Fibroblast of villous mesenchyme (primary cell): ENCODE data around the gene KLRG1. TPM values are rescaled to one million over a fixed set of nuclear protein-coding genes. Genes with fewer than 3 reads are reported as not detected.
A peak's percentile ranks its signal among the peaks of the same experiment; 100 is the strongest.

Experiments used
- DNase-seq: peaks from one replicate; pipeline ENCODE4 v3.0.0-alpha.2; 2010; ENCODE audit warnings: low read depth
- H3K4me3 ChIP-seq: 2 replicates; pipeline ENCODE4 v1.5.1; 2011; ENCODE audit warnings: low read depth, mild to moderate bottlenecking, low read length
- CTCF ChIP-seq: IDR thresholded peaks from 2 replicates; pipeline ENCODE4 v1.5.1; 2012; ENCODE audit warnings: low read depth, mild to moderate bottlenecking, low read length; ENCODE audit not compliant: insufficient read depth
- total RNA-seq: library from RNA; depleted of rRNA; stranded (reverse); fragments of >200 nt; gene quantifications from 2 replicates; pipeline ENCODE4 v1.2.3, GENCODE V29; 2012

Gene KLRG1
- total RNA-seq, 1 donor = 0.43 TPM

- no peak for TF ChIP-seq CTCF
- no peak overlapping the region for H3K4me3 ChIP-seq
- no peak for DNase-seq
Observed at GRCh38 chr12:9037431-9037830, 48.1 kb downstream of the KLRG1 start.

DNA sequence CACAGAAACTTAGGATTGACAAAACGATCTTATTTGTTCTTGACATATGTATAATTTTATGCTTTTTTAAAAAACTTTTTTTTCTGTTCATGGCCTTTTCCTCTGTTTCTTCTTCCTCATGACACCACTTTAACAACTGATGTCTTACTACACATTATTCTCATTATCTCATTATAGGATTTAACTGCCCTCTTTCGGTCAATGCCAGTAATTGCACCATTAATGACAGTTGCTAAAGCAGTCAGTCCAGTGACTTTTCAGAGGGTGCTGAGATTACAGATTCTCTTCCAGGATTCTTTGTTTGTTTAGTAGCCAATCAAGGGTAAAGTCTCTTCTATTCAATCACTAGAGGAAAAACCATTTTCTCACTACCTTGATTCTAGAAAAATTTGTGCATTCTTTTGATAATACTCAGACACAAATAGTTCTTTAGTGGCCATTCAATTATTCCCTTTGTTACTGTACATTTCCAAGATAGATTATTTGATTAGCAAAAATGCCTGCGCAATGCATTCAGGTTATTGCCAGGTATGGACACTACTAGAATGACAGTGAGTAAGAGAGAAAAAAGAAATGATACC lies 50.1 kb downstream of the KLRG1 start:
- no peak overlapping the region for H3K4me3 ChIP-seq
- peak; percentile 39 for DNase-seq
- TF ChIP-seq CTCF = peak; percentile 72

DNA sequence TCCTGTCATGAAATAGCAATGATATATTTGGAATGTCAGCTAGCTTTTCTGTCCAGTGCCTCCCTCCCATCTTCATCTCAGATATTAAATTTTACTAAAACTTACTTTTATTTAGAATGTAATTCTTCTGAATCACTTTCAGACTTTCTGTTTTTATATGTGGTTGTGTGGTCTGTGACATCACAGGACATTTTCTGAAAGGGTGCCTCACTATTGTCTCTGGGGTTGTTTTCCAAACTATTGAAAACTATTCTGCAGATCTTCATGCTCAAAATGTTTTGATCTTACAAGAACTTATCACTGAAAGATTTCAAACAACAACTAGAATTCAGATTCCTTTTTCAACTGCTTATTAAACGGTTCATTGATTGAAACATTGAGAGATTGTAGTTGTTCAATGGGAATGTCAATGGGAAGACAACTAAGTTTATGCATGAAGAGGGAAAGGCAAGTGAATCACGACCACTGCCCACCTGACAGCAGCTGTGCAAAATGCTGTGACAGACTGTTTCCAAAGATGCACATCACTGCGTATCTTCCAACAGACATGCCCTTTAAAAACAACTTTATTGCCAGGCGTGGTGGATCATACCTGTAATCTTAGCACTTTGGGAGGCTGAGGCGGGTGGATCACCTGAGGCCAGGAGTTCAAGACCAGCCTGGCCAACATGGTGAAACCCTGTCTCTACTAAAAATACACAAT lies 51.3 kb downstream of the KLRG1 start:
- DNase-seq = no peak
- TF ChIP-seq CTCF = no peak
- H3K4me3 ChIP-seq = no peak overlapping the region

- TF ChIP-seq CTCF = no peak
- peak; percentile 2 for DNase-seq
- no peak overlapping the region for H3K4me3 ChIP-seq
Observed at GRCh38 chr12:9041321-9041720, 52.0 kb downstream of the KLRG1 start.

DNA sequence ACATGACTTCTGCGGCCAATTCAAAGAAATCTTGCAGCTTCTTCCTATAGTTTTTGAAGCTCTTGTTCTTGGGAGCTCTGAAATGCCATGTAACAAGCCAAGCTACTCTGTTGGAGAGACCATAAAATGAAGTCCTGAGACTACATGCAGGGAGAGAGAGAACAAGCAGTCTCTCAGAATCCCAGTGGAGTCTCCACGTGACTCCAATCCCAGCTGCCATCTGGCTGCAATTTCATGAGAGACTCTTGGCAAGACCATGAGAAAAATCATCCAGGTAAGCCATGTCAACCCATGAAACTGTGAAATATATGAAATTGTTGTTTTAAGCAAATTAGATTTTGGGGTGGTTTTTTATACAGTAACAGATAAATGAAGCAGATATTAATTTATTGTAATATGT lies 54.4 kb downstream of the KLRG1 start:
- no peak for TF ChIP-seq CTCF
- no peak for DNase-seq
- H3K4me3 ChIP-seq = no peak overlapping the region

- H3K4me3 ChIP-seq = no peak overlapping the region
- no peak for TF ChIP-seq CTCF
- DNase-seq = no peak
Observed at GRCh38 chr12:9047105-9047504, 57.8 kb downstream of the KLRG1 start.
